Frontal cortex (tissue), 4 donors: Measurements from ENCODE around the gene TCERG1L. TPM values are rescaled to one million over a fixed set of nuclear protein-coding genes. Genes with fewer than 3 reads are reported as not detected.
"Not testable (repeated sequence)": the region's sequence is repeated elsewhere in the genome, so short reads cannot be mapped to it uniquely, and the experiment has no call there.

Experiments
- DNase-seq, 2 donors: peaks; one replicate each; pipeline ENCODE4 v3.0.0; 2012; ENCODE audit warnings: low spot score in 2 of 2
- FAIRE-seq: peaks from 2 replicates; lab custom pipeline; 2012; peaks lifted over from hg19 to GRCh38; lab: Jason Lieb, UNC
- total RNA-seq: library from RNA; depleted of rRNA; stranded (reverse); fragments of >200 nt; gene quantifications from one replicate; pipeline ENCODE4 v1.2.3, GENCODE V29; 2014
- donor health status: control.
- donor health status: control.
- donor health status: control.

Gene TCERG1L
- total RNA-seq, 1 donor from 2014 or later, result 2.0 TPM

DNA sequence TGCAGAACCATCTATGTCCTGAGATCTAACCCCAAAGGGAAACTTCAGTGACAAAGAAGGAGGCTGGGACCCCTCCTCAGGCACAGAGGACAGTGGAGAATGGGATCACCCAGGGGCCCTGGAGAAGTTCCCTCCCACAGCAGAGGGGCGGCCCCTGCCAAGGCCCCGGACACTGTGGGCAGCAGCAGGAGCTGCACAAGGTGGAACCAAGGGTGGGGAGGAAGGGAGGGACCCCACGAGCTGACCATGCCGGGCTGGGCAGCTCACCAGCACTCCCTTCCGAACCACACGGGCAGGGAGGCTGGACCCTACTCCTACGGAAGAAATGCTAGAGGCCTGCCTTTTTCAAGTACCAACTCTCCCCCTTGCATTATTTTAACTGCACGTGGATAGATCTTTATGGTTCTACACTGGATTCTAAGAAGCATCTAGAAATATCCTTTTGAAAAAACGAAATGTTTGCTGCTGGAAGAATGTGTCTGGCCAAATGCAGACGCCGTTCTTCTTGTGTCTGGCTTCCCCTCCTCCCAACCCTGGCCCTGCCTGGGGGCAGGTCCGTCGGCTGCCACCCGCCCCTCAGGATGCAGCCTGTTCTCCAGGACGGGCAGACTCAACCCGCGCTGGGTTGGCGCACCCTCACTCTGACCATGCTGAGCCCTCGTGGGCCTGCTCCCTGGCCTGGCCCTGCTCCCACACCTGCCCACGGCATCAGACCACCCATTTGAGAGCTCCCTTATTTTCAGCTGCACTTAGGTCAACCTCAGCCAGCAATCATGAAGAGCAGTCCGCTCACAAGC is 193.9 kb downstream of the TCERG1L start:
- FAIRE-seq (no peak), DNase-seq (no peak)

DNA sequence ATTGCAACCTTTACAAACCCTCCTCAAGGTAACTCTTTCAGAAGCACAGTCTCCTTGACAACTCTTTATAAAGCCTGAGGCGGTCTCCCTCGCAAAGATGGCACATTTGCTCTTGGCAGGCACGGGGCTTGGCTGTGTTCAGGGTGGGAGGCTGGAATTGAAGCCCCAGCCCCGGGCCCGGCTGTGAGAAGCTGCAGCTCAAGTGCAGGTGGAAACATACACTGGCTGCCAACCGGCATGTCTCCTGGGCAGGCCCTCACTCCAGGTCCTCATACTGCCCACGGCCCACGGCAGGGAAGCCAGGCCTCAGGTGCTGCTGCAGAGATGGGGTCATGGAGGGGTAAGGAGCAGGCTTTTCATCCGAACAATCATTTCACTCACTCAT is 194.5 kb downstream of the TCERG1L start:
- FAIRE-seq (no peak), DNase-seq (no peak)

DNA sequence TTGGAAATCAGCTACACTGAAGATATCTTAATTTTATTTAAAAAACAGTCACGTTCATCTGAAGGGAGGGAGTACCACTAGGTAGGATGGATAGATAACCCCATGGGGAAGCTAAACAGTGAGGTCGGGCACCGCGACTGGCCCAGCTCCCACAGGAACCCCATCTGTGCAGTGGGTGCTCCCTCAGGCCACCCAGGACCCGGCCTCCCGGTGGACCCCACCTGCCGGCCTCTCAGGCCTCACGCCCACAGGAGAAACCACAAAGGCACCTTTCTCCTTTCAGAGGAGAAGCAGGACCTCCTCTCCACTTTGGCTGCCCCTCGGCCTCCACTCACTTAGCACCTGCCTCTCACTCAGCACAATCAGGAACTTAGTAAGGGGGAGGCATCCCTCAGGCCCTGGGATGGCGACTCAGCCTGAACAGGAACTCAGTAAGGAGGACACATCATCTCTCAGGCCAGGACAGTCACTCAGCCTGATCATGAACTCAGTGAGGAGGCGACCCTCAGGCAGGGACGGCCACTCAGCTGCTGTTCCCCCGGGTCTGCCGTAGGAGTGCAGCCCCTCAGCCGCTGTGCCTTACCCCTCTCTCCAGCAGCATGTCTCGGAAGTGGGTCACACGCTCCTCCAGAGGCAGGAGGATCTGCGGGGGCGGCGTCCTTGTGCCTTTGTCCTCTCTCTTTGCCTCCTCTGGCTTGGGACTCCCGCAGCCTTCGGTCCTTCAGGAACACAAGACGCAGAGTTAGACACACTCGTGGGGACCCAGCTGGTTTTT is 195.1 kb downstream of the TCERG1L start:
- no peak for FAIRE-seq

DNA sequence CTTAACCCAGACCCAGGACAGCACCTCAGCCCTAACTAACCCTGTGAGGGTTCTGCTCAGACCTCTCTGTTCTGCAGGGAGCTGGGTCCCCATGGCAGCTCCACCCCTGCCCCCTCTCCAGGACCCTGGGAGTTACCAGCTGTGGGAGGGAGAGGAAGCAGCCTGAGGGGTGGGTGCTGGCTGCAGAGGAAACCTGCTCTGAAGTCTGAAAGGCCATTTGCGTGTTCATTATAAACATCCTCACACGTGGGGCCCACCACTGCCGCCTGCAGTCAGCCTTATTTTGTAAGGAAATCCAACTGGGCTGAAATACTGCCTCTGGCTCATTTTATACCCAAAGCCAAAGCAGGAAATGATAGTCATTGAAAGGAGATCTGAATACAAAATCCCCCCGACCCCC is 195.7 kb downstream of the TCERG1L start:
- FAIRE-seq (no peak), DNase-seq (no peak)

More for the DNA sequence above, 195.1 kb downstream of the TCERG1L start:
- no peak for DNase-seq

DNA sequence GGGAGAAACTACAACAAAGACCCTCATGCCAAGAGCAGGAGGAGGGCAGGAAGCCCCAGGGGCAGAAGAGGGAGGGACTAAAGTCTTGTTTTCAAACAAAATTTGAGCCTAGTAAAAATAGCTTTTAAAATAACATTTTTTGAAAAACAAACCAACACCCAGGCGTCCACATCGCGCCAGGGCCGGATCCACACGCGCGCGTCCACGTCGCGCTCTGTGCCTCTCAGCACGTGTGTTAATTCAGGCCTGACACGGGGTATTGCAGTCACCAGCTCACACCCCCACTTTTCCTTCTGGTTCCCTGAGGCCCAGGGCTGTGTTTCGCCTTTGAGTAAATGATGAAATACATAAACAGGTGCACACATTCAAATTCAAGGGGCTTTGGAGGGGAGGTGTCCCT is 196.2 kb downstream of the TCERG1L start:
- DNase-seq (no peak), FAIRE-seq (no peak)

DNA sequence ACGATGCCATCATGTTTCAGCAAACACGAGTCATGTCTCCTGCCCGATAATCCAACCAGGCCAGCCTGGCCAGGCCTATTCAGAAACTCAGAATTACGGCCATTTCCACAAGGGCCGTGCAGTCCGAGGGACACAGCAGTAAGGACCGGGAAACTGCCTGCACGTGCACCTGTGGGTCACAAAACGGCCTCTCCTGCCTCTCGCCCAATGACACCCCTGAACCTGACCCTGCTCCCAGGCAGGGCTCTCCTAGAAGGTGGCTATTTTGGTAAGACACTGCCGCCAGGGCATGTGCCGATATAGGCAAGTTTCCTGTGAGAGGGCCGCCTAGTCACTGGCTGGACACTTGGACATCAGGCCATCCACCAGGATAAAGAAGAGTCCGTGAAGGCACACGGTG is 196.7 kb downstream of the TCERG1L start:
- DNase-seq (no peak), FAIRE-seq (no peak)

DNA sequence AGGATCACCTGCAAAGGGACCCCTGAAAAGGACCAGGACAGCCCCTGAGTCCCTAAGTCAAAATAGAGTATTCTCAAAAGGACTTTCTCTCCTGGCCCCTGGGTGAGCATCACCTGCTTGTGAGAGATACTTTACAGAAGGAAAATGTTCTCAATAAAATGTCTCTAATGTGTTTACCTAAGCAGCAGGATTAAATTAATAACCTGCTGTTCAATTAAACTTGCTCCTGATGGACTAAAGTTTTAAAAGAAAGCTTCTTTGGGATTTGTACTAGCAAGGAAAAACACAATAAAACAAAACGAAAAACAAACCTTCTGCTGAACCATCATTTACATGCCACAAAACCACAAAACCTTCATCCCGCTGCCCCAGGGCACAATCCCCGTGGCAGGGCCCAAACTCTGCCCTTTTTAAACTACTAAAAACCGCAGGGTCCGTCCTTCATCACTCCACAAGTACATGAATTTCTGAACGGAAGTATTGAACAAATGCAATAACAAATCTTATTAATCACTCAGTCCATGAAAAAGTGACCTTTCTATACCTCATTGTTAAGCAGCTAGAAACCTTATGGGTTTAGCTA is 197.7 kb downstream of the TCERG1L start:
- no peak for DNase-seq
- FAIRE-seq, result no peak

DNA sequence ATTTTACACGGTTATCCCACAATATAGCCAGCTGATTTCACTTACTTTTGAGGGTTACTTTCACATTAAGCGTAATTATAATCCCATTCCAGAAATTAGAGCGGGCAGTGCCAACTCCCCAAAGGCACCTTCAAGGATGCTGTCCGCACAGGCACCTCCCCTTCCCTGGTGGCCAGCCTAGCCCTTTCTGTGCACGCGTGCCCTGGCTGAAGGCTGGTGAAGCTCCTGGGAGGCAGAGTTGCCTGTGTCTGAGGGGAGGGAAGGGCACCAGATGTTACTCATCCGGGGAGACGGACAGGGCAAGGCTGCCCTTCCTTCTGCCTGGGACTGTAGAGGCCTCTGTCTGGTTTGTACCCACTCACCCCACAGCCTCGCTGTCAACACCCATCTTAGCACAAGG is 198.4 kb downstream of the TCERG1L start:
- DNase-seq (no peak), FAIRE-seq (no peak)

DNA sequence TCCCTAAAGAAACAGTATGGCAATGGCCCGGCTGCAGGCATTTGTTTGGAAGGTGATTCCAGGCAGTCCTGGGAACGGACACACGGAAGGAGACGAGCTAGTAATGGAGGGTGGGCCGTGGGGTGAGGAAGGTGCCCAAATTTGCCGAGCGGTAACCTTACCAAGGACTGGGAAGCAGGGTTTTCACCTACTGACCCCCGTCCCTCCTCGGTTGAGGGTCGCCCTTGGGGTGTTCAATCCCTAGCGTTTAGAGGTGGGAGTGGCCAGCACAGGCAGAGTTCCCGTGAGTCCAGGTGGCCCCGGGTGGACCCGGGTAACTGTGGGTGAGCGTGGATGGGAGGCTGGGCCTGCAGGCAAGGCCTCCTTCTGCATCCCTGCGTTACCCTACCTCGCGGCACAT is 198.8 kb downstream of the TCERG1L start:
- DNase-seq (no peak), FAIRE-seq (no peak)

DNA sequence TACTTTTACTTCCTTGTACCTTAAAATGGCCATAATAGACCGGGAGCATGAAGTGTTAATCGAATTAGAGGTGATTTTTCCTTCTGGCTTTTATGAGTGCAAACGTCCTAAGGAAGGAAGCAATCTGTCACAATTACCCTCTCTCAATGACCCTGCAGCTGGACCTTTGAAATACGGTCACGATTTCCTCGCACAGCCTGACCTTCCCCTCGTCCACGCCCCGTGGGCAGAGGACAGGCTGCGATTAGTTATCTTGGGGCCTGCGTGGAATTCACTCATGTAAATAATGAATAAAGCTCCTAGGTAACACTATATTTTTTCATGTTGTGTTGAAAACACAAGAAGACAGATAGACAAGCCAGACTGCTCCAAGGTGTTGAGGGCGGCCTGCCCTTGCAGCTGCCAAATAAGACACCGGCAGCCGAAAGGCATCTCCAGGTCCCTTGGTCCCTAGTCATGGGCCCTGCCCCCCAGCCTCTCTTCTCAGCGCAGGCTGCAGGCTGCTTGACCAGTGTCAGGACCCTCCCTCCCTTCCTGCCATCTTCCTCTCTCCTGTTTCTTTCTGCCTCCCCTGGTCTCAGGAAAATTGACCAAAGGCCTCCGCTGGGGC is 199.9 kb downstream of the TCERG1L start:
- DNase-seq (no peak), FAIRE-seq (no peak)

DNA sequence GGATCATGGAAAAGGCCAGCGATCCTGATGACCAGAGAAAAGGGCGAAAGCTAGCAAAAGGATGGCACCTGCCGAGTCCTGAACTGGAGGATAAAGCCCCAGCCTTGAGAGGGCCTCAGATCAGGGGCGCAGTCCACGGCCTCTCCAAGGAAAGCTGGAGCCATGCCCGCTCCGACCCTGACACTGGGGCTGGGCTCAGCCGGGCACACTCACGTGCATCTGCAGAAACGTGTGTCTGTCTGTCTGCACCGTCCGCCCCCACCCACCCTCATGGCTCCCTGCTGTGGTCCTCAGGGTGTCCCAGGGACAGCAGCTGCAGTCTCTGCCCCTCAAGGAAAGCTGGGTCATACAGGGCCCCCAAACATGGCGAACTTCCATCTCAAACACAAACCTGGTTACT is 200.5 kb downstream of the TCERG1L start:
- no peak for FAIRE-seq
- DNase-seq, result no peak

DNA sequence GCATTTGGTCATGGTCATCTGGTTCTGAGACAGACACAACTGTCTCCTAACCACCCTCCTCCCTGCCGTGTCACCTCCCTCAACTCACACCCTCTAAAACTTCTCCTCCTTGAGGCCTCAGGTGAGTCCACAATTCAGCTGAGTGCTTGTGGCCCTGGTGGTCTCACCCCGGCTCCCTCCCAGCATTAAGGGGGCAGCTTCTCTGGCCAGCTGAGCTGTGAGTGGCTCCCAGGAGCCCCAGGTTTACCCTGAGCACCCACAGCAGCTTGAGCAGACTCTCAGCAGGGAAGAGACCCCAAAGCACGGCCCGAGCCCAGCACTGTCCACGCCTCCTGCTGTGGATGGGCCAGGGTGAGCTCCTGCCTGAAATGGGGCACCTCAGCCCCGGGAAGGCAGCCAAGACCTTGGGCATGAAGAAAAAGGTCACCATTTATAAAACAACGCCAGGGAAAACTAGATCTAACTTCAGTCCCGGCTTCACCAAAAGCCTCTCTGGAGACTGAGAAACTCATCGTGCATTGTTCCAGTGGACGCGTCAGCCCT is 201.2 kb downstream of the TCERG1L start:
- FAIRE-seq (no peak), DNase-seq (no peak)

DNA sequence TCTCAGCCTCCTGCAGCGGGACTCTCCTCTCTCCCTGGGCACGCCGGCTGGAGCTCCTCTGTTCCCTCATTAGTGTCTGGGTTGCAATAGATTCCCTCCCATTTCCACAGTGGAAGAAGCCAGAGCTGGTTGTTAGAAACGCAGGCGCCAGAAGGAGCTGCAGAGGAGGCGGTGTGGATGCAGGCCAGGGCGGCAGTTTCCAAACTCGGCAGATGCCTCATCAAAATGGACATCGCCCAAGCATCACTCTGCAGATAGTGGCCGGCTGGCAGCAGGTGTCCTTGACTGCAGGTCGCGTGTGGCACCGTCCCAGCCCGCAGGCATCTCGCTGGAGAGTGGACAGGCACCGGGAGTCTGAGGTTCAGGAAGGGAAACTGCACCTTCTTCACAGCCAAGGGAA is 201.8 kb downstream of the TCERG1L start:
- DNase-seq (peak in 1 of 2 donors; percentile 48), FAIRE-seq (no peak)

DNA sequence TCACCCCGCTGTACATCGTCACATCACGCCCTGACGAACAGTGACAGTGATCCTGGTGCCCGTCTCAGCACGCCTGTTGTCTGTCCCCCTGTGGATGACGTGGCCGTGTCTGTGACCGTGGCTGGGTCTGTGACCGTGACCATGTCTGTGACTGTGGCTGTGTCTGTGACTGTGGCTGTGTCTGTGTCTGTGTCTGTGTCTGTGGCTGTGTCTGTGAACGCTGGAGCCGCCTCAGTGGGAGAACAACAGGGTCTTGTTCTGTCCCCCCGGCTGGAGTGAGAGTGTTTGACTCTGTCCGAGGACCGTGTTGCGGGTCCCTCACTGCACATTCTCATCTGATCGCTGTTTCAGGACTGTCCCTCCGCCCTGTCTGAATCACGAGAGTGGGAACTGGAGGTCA is 202.2 kb downstream of the TCERG1L start:
- DNase-seq, result no peak
- FAIRE-seq, result no peak

DNA sequence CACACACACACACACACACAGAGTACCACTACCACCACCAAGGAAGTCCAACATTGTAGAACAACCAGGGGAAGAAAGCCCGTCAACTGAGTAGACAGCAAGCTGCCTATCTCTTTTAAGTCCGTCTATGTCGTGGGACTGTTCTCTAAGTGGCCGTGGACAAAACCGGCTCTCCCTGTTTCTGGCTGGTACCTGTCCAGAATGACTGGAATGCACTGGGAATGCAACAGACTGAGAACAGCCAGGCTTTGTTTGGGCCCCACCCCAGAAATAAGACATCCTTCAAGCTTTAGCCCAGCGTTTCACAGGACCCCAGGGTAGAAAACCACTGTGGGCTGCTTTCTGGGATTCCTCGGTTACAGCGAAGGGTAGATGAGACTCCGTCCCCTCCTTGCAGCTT is 203.6 kb downstream of the TCERG1L start:
- FAIRE-seq, result no peak
- DNase-seq, result no peak

DNA sequence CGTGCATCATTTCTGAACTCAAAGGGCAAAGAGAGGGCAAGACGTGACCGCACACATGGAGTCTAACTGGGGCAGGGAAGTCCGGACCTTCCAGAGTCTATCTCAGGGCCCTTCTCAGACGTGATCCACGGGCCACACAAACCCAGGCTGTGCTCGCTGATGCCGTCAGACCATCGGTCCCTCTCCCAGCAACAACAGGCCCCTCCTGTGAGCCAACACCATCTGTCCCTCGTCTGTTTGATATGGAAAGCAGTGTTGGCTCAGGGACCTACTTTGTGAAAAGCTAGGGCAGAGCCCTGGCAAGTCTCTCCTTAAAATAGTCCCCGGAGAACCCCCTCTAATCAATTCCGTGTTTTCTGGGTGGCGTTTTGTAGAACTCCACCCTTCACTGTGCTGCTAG is 208.8 kb downstream of the TCERG1L start:
- DNase-seq (no peak), FAIRE-seq (no peak)

DNA sequence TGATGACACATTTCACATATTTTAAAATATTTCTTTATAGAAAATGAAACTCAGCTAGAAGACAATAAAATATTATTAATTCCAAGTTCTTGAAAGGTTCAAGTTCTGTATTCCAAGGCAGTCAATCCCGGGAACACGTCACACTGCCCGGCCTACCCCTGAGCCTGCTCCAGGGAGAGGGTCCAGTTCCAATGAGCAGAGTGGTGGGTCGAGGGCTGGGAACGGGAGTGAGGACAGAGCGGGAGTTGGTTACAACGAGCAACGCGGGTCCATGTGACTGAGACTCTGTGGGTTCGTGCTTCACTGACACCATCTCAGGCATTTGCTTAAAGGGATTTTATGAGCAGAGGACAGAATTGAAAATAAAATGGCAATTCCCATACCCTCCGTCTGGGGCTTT is 209.4 kb downstream of the TCERG1L start:
- no peak for FAIRE-seq
- no peak for DNase-seq

DNA sequence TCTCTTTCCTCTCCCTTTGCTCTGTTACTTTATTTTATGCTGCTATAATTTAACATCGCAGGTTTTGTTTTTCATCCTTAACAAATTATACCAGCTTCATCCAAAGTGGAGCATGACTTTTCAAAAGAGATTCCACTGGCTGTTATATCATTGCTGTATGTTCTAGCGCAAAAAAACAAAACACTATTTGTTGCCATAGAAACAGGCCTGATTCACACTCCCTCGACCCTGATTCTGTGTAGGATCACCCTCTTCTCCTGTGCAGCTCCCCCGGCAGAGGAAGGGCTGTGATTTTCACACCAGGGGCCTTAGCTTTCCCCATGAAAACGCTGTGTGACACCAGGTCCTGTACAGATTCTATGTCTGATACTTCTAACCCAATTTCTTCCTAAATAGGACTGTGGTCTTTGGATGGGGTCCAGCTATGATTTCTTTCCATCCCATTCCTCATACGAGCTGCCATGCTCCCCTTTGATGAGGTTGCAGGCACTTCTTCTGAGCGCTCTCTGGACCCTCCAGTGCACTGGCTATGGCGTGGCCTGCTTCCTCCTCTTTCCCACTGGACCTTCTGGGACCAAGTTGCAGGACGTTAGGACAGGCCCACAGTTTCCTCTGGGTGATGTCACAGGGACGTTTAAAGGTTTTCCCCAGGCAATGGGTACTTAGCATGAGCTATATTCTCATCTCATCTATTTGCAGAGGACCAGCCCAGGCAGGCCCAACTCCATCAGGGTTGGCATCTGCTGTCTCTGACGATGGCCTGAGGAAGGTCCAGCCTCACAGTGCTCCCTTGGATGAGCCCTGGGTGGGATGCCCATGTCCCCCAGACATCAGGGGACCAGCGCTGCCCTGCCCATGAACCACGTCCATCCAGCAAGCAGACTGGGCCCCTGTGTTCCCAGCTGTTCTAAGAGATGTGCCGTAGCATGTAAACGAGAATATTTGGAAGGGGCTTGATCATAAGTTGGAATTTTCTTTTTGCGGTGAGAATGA is 210.8 kb downstream of the TCERG1L start:
- not testable (repeated sequence) for FAIRE-seq, DNase-seq

DNA sequence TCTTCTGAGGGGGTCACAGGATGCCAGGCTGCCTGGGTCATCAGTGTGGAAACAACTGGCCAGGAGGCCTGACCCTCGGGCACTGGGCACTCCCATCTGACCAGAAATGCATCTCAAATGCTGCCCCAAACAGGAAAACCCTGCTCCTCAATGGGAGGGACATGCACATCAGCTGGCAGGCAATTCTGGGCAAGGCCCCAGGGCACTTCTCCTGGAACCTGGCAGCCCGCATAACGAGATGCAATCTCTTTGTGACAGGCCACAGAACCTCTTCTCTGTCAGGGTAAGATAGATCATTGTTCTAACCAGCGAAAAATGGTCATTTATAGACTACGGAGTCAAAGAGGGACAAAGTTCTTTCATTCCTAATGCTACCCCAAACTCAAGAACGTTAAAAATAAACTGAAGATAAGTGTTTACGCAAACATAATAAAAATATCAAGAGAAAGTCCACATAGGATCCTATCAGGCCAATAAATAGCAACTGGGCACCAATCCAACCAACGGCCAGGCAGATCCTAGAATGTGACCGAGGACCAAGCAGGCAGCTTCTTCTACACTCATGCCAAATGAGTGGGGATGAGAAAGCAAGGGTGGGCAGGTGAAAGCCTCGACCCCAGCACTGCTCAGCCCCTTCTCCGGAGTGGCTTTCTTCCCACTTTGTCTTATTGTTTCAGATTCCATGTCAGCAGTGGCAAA is 212.3 kb downstream of the TCERG1L start:
- DNase-seq, result no peak
- no peak for FAIRE-seq
